A549 (cell line): ENCODE results near the gene SMPD1.

ENCODE experiments used
- BHLHE40 ChIP-seq: IDR thresholded peaks from 2 replicates; pipeline ENCODE4 v1.6.1; 2012; ENCODE audit warnings: low read depth, low read length, inconsistent platforms
- ESRRA ChIP-seq: fragments of 150-350 bp; IDR thresholded peaks from 2 replicates; pipeline ENCODE4 v1.6.1; 2014; ENCODE audit warnings: mild to moderate bottlenecking, low read length, borderline replicate concordance
- POLR2AphosphoS2 ChIP-seq: conservative IDR thresholded peaks from 2 replicates; pipeline ENCODE4 v1.6.1; 2012; ENCODE audit warnings: low read length, improper control_type of control experiment, inconsistent platforms
- TF ChIP-seq, protein P1 (sequence below): fragments of >200 bp; sonication (Bioruptor Twin); formaldehyde crosslinking; IDR thresholded peaks from 3 replicates; pipeline ENCODE4 v1.5.1; 2016
- TF ChIP-seq, protein P2 (sequence below): fragments of 200-600 bp; sonication (generic); IDR thresholded peaks from 2 replicates; pipeline ENCODE4 v1.6.1; 2016; ENCODE audit warnings: antibody characterized with exemption, mild to moderate bottlenecking, moderate library complexity

DNA sequence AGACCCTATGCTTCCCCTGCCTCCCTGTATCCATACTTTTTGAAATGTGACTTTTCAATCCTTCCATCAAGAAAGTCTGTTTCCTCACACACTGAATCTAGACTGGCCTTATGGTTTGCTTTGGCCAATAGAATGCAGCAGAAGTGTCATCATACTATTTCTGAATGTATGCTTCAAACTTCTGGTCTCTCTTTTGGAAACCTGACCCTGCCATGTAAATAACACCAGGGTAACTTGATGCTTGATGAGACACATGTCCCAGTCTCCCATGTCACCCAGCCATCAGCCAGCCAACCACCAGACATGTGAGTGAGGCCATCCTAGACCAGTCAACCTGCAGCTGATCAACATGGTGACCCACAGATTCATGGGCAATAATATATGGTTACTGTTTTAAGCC lies 40.2 kb upstream of the SMPD1 start:
- TF ChIP-seq BHLHE40 (no peak), ESRRA (no peak), POLR2AphosphoS2 (no peak)
- TF ChIP-seq, protein P1, sequence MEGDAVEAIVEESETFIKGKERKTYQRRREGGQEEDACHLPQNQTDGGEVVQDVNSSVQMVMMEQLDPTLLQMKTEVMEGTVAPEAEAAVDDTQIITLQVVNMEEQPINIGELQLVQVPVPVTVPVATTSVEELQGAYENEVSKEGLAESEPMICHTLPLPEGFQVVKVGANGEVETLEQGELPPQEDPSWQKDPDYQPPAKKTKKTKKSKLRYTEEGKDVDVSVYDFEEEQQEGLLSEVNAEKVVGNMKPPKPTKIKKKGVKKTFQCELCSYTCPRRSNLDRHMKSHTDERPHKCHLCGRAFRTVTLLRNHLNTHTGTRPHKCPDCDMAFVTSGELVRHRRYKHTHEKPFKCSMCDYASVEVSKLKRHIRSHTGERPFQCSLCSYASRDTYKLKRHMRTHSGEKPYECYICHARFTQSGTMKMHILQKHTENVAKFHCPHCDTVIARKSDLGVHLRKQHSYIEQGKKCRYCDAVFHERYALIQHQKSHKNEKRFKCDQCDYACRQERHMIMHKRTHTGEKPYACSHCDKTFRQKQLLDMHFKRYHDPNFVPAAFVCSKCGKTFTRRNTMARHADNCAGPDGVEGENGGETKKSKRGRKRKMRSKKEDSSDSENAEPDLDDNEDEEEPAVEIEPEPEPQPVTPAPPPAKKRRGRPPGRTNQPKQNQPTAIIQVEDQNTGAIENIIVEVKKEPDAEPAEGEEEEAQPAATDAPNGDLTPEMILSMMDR, result no peak
- TF ChIP-seq, protein P2, sequence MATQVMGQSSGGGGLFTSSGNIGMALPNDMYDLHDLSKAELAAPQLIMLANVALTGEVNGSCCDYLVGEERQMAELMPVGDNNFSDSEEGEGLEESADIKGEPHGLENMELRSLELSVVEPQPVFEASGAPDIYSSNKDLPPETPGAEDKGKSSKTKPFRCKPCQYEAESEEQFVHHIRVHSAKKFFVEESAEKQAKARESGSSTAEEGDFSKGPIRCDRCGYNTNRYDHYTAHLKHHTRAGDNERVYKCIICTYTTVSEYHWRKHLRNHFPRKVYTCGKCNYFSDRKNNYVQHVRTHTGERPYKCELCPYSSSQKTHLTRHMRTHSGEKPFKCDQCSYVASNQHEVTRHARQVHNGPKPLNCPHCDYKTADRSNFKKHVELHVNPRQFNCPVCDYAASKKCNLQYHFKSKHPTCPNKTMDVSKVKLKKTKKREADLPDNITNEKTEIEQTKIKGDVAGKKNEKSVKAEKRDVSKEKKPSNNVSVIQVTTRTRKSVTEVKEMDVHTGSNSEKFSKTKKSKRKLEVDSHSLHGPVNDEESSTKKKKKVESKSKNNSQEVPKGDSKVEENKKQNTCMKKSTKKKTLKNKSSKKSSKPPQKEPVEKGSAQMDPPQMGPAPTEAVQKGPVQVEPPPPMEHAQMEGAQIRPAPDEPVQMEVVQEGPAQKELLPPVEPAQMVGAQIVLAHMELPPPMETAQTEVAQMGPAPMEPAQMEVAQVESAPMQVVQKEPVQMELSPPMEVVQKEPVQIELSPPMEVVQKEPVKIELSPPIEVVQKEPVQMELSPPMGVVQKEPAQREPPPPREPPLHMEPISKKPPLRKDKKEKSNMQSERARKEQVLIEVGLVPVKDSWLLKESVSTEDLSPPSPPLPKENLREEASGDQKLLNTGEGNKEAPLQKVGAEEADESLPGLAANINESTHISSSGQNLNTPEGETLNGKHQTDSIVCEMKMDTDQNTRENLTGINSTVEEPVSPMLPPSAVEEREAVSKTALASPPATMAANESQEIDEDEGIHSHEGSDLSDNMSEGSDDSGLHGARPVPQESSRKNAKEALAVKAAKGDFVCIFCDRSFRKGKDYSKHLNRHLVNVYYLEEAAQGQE, result no peak
